Measurements from ENCODE around the gene CALML4. TPM values are rescaled to one million over a fixed set of nuclear protein-coding genes. Genes with fewer than 3 reads are reported as not detected.
"Not testable (repeated sequence)": the region's sequence is repeated elsewhere in the genome, so short reads cannot be mapped to it uniquely, and the experiment has no call there.

Gene CALML4
- polyA plus RNA-seq, 5 donors = 12.6 to 16.2 (median 13.5) TPM

- DNase-seq = no peak
Observed at GRCh38 chr15:68209272-68209671, 4.1 kb upstream of the CALML4 start.

GRCh38 chr15:68208636-68209240 is 3.6 kb upstream of the CALML4 start:
- DNase-seq = no peak

GRCh38 chr15:68208136-68208535 is 3.0 kb upstream of the CALML4 start:
- no peak for DNase-seq

GRCh38 chr15:68207176-68207935 is 2.2 kb upstream of the CALML4 start:
- DNase-seq = no peak

- DNase-seq = no peak
Observed at GRCh38 chr15:68206711-68207151, 1.6 kb upstream of the CALML4 start.

- peak; percentile 49 to 50 for DNase-seq
Observed at GRCh38 chr15:68205954-68206539, 915 bp upstream of the CALML4 start.

- no peak for DNase-seq
Observed at GRCh38 chr15:68205558-68205944, 419 bp upstream of the CALML4 start.

GRCh38 chr15:68204361-68204760 is 771 bp downstream of the CALML4 start:
- no peak for DNase-seq

DNA sequence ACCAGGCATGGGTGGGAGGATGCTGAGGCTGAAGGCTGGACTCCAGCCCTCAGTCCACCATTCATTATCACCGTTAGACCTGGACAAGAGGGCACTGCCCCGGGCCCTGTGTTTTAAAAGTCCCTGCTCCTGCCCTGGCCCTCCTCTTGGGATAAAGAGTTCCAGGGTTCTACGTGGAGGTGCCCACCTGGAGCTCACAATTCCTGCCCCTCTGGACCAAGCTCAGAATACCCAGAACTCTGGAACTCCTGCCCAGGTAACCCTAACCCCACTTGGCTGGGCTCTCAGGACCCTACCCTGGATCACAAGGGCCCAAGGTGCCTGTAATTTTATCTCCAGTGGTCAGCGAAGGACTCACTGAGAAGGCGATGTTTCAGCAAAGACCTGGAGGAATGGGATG is 1.2 kb downstream of the CALML4 start:
- no peak for DNase-seq

- no peak for DNase-seq
Observed at GRCh38 chr15:68203486-68203885, 1.6 kb downstream of the CALML4 start.

GRCh38 chr15:68202994-68203393 is 2.1 kb downstream of the CALML4 start:
- not testable (repeated sequence) for DNase-seq

DNA sequence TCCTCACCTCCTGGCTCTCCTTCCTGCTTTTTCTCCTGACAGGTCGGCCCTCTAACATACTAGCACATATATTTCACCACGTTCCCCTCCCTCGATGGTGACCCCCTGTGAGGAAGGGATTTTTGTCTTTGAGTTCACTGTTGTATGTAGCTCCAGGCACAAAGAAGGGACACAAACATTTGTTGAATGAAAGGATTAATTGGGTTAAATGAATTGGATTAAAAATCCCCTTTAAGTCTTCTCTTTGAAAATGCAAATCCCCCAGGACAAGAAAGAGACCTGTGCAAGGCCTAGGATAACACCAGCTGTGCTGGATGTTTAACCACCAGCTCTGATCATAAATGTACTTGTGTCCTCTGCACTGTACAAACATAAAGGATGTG is 3.3 kb downstream of the CALML4 start:
- no peak for DNase-seq

DNA sequence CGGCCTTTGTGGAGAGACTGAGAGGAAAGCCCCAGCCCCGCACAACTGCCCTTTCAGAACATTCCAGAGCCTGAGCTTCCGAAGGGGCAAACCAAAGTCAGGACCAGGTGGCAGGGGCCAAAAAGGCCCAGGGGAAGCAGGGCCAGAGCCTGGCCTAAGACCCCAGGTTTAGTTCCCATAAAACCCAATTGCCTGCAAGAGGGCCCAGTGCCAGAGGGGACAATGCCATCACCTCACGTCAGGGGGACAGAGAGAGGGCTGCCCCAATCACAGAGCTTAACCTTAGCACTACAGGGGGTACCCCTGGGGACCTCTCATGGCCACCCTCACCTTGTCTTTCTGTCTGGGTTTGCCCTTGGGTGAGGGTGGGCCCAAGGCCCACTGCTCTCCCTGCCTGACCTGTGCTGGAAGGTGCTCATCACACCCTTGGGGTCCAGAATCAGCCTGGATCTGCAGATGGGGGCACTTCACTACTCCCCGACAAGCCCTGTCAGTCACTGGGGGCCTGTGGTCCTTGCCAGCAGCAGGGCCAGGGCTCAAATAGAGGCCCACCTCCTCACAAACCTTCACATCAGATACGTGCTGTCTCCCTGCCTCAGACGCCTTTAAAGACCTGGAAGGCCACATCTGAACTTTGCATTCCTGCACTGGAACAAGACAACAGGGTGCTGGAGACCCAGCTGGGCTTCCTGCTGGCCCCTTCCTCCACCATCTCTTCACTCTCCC is 3.8 kb downstream of the CALML4 start:
- DNase-seq = no peak

GRCh38 chr15:68200016-68200861 is 4.9 kb downstream of the CALML4 start:
- no peak for DNase-seq

- no peak for DNase-seq
Observed at GRCh38 chr15:68199340-68199739, 5.8 kb downstream of the CALML4 start.

DNA sequence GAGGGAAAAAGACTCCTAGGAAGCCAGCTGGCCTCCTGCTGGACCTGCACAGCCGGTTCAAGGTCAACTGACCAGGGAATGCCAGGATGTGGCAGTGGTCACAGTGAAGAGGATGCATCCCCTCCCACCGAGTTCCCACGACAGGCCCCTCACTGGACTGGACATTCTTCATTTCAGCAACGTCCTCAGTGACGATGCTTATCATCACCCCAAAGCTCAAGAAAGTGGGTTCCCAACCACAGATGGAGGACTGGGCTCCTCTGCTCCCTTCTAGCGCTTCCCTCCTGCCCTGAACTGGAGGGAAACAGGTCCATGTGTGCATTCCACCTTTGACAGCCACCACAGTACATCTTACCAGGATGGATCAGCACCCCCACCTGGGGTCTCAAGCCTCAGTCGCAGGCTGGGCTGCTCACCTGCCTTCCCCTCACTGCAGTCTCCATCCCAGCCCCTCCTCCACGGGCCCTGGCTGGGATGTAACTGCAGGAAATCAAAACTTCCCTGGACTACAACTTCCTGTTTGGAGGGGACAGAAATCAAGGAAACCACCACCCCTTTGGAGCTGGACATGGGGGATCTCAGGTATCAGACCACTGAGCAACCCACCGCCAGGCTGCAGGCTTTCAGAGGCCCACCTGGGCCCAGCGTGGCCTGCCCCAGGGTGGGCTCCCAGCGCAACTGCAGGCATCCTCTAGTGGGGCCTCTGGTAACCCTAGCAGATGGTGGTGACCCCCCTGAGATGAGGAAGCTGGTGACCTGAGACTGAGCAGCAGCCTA is 7.3 kb downstream of the CALML4 start:
- no peak for DNase-seq

GRCh38 chr15:68197170-68197492 is 8.0 kb downstream of the CALML4 start:
- no peak for DNase-seq

DNA sequence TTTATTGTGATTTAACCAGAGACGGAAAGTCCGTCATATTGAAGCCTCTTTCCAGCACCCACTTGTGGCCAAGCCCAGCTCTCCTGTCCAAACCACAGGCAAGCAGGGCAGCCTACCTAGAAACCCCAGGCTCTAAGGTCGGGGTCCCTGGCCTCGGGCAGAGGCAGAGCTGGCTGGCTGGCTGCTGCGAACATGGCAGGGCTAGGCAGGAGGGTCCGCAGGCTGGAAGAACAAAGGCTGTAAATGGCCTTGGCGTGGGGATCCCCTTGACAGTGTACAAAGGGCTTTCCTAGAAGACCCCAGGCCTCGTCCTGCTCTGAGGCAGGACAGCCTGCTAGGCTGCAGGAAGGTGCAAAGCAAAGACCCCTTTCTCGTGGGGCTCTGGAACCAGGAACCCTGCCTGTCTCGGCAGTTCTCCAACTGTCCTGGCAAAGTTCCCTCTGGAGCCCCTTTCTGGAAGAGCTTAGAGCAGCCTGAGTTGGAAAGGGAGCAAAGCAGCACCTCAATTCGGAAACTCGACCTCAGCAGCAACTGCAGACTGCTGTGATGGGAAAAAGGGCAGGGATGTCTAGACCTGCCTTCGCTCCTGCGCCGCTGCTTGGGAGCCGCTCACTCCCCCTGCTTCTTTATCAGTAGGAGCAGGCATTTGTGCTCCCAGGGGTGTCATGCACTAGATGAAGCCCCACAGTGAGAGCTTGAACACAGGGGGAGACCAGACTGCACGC is 8.5 kb downstream of the CALML4 start:
- no peak for DNase-seq

GRCh38 chr15:68195336-68196112 is 9.6 kb downstream of the CALML4 start:
- no peak for DNase-seq
